HG02678 (cell line): Measurements from ENCODE around the gene CPOX.

Experiments used
- ATAC-seq: cut with Tn5 transposase; IDR thresholded peaks from one replicate; pipeline ENCODE4 v1.9.1; 2021; ENCODE audit warnings: mild to moderate bottlenecking, moderate library complexity; ENCODE audit not compliant: unreplicated experiment

The CPOX gene

DNA sequence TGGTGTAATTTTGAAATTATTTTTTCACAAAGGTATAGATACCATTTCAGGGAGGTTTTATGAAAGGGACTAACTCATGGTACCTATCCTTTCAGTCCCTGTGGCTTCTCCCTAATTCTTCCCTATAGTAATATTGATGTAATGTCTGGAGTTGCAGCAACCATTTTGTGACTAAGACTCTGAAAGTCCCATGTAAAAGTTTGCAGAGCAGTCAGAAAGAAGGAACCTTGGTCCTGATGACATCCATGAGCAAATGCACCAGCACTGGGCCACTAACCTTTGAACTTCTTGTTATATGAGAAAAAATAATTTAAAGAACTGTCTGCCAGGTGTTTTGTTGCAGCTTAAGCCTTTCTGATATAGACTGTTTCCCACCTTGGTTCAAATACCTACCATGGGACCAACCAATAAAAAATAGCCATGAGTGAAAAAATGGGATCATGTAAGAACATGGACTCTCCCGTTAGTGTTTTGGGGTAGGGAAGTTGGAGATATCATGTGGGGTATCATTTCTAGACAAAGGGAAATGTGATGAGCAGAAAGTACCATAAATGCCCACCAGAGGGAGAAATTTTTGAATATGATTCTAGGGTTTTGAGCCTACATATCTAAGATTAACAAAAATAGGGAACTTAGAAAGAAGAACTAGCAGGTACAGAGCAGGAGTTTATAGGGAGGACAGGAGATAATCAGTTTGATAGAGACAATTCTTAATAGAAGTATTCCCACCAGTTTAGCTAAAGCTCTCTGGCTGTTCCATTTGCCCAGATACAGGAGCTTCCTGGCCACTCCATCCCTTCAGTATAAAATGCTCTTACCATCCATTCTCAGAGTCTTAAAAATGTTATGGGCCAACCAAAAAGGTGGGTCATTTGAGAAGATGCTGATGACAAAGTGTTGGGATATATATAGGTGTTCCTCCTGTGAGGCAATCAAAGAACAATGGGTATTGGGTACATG, 3.4 kb upstream of the CPOX start:
- ATAC-seq: no peak

DNA sequence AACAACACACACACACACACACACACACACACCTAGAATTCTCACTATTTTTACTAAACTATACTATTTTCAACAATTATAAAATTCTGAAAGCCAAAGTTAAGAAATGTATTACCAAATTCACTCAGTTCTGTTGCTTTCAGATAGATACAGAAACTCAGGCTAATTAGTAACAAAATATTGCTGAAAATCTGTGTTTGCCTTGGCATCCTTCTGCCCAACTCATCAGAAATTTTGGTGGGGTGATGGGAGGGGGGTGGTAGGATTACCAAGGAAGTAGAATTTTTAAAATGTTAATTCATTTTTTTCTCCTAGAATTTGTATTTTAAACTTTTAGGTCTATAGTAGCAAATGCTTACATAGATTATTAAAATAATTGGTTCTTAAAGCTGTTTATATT, 2.7 kb upstream of the CPOX start:
- no peak for ATAC-seq

DNA sequence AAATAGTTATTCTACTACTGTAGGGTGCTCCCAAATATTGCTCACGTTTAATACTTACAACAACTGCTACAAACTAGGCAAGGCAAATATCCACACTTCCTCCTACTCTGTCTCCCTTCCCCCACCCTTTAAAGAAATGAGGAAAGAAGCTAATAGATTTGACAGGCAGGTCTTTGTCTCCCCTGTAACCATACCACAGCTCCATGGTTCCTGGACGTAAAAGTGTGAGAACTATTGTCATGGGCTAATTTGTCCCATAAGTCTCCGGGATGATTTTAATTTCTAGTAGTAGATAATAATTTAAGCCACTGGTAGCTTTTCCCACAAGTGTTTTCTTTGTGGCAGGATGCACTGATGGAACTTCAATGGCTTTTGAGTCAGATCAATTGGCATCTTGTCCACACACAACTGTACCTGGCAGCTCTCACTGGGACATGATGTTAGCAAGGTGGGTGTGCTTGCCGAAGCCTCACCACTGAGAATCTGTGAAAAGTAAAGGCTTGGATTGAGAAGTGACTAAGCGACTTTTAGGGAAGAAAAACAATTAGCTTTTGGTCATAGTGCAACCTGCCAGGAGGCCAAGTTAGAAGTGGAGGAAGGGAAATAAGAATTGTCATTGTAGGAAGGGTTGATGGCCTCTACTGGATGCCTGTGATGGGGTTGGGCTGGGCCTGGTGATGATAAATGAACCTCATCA, 1.4 kb upstream of the CPOX start:
- ATAC-seq: no peak

DNA sequence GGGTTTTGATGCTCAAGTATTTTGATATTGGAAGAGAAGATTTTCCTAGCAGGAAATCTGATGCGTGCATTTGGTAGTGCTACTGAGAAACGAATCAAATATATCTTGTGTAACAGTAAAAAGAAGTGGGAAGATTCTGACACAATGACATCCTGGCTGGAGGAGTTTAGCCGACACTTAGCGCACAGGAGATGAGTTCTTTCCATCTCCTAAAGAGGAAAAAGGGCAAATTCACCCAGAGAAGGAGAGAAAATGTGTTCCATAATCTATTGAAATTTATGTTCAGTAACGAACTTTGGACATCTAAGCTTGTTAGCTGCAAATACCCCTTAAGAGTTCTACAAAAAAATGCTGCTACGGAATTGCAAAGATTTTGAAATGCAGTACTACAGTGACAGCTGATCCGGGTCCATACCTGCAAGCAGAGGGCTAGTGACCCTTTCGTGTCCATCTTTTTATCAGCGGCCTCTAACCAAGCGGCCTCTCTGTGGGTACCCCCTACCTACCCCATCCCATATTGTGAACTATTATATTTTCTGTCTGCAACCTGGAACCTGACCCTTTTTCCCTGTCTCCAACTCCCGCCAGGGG, 971 bp downstream of the CPOX start:
- no peak for ATAC-seq

DNA sequence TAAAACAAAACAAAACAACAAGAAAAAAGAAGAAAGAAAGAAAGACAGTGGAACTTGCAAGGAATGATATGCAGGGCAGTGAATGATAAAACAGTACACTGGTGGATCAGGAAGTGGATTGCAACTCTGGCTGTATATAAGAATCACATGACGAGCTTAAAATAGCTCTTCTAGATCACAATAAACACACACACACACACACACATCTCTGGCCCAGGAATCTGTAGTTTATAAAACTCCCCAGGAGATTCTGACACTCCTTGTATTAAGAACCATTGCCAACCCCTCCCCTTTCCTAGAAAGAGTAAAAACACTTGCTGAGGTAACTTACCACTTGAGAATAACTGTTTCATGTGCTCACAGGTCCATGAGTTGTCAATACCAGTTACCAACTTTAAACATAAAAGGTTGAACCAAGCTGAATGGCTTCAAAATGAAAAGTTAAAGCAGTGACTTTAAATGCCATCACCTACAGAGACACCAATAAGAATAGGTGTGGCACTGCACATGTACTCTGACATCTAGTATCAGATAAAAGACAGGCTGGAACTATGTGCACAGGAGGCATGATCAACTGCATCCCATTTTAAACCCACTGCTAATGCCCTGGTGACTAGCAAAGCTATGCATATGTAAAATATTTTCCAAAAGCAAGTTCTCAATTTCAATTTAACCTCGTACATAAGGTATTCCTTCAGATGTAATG, 3.9 kb downstream of the CPOX start:
- ATAC-seq: no peak

DNA sequence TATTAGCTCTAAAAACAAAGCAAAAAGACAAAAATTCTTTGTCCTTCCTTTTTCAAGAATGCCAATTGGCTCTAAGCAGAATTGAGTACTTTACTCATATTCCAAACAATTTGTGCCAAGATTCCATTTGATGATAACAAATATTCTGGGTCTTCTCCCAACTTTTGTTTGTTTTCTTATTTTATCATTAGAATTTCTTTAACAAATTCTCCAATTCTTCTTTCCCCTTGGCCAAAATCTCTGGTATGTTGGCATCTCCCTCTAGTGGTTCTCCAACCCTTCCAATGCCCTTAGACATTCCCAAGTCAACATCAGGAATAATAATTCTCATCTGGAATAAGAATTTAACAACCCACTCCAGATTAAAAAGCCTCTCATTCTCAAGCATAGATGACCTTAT, 5.3 kb downstream of the CPOX start:
- no peak for ATAC-seq

DNA sequence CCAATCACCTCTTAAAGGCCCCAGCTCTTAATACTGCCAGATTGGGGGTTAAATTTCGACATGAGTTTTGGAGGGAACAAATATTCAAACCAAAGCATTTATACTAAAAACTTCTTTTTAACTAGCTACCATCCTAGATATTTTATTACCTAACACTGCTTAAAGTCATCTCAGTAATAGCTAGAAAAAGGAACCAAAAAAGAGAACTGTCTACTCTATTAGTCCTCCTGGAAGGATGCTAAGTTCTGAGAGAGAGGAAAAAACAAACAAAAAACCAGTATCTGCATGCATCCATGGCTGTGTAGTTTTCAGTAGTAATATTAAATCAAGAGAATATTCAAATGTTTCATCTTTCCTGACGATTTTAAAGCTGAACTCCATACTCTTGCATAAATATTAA, 5.8 kb downstream of the CPOX start:
- ATAC-seq: no peak

DNA sequence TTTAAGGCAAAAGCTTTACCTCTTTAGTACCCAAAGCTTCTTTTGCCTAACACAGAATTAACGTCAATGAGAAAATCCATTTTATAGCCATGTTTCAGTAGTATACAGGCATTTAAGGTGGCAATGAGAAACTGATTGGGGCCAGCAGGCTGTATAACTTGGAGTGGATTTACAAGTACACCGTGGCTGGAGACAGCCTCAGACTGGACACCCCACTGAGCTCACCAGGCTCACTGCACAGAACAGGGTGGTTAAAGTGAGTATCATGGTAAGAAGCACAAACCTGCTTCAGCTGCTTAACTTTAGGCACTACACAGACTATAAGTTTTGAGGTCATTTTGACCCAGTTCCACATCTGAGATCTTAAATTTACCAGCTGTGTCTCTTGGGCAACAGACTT, 8.9 kb downstream of the CPOX start:
- no peak for ATAC-seq

DNA sequence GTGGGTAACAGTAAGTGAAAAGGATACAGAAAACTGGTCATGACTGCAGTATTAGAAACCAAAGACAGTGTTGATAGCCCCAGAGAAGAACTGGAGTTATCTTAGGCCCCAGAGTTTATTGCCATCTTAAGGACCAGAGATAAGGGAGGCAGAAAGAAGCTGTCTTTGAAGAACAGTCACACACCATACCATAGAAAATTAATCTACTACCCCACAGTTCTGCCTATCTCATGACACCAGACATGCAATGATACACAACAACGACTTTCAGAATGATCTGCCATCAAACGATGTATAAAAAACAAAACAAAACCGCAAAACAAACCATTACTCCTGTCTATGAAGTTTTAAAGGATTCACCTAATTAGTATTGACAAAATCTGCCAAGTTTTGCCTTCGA, 9.6 kb downstream of the CPOX start:
- no peak for ATAC-seq

DNA sequence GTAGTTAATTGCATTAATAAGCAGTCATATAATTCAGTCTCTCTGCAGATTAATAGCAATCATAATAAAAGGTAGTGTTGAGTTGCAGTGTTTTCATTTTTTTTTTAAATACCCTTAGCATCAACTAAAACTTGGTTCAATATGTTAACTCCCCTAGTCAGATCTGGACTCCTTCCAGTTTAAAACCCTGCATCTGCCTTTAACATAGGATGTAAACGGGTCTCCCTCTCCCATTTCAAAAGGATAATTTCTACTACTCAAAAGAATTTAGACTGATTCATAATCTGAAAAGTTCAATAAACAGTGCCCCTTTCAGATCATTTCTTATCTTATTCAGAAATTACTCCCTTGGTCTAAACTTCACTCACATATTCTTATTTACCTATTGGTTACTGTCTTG, 11.4 kb downstream of the CPOX start:
- no peak for ATAC-seq

DNA sequence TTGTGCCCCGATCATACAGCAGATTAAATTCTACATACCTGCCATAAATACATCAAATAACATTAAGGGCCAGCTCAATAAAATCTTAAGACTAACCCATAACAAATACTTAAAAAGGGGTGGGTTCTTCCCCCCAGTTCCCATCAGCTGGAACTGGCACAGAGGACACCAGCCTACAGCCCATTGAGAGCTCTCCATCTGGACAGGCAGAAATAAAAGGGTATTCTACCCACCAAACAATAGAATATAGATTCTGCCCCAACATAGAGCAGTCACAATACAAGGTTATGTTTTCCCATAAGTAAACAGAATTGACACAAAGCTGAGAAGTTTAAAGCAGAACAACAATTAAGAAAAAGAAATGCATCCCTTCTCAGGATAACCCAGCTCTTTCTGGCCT, 11.9 kb downstream of the CPOX start:
- ATAC-seq: no peak

DNA sequence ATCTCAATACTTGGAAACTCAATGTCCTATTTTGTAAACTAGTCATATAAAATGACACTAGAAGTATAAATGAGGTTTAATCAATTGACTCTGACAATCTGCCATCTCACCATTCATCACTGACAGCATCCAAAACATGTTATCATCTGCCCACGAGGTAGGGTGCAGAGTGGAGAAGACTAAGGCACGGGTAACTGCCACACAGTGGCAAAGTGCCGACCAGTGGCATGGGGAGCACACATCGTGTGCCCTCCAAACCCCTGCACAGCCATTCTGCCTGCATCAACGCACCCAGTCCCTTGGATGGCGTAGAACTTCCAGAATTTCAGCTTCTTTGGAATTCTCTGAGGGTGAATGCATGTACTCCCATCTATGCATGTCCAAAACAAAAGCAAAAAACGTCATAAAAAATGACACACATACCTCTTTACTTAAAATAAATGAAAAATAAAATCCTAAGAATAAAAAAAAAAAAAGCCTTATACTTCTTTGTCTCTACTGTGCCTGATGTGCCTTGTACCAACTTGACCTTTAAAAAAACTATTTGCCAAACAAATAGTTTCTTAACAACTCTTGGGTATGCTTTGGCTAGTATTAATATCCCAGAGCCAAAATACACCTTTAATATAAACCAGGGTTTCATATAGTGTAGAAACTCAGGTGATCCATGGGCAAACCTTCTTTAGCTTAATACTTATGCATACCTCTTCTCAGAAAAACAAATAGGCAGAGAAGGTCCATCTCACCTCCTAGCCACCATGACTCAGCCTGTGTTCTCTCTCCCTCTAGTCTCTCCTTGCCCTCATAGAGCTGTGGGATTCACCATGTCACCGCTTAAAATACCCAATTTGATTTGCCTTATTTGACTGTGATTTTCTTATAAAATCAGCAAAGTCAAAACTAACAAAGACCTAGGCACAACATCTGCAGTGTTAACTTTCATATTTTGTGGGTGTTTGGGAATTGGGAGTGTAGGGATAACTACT, 12.7 kb downstream of the CPOX start:
- ATAC-seq: no peak

DNA sequence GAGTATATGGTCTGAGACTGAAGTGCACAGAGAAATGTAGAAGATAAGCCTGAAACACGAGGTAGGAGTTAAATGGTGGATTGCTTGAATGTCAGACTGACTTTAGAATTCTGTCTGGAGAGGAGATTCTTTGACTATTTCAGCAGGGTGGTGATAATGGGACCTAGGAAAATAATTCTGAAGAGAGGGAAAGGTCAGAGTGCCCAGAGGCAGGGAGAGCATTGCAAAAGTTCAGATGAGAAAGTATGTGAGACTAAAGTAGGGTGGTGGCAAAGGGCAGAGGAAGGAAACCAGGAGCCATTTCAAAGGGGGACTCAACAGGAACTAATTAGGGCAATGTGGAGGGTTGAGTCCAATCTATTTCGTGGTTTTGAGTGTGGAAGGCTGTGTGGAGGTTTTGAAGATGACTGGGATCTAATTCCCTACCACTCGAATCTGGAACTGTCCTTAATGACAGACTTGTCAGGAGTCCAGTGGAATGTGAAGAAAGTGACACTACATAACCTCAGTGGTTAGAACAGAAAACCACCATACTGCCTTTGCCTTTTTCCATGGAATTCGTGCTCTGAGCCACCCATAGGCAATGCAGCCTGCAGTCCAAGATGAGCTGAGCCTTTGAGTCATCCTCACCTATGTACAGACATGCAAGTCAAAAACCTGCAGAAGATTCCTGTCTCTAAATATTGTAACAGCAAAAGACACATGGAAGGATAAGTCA, 16.1 kb downstream of the CPOX start:
- ATAC-seq: no peak

DNA sequence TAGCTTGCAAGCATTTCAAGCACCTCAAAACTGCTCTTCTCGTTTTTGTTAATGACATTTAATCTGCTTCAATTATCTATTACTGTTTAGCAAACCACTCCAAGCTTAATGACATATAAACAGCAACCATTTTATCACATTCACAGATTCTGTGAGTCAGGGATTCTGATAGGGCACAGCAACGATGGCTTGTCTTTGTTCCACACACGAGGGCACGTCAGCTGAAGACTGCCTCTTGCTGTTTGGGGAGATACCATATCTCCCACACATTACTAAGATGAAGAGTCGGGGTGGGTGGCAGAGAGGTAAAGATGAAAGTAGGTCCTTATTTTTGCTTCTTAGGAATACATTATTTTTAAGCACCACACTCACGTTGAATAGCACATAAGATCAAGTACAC, 19.3 kb downstream of the CPOX start:
- ATAC-seq: no peak

DNA sequence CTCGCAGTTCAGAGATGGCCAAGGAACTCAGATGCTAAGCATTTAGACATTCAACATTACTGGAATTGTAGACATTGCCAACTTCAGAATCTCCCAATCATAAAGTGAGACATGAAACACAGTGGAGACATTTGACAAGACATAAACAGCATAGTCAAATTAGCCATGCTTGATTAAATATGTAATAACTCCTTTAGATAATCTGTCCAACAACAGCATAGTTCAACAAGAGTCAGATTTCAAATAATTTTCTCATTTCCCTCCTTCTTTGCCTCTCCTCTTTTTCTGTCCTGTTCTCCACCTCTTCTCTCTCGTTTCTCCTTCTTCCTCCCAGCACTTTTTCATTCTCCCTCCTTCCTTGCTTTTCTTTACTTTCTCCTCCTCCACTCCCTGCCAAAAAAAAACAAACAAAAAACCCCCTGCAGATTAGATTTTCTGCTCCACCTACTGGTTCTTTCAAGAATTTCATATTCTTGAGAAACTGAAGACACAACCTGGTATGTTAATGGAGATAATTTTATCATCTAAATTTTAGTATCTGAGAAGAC, 20.2 kb downstream of the CPOX start:
- ATAC-seq: peak; percentile 65

DNA sequence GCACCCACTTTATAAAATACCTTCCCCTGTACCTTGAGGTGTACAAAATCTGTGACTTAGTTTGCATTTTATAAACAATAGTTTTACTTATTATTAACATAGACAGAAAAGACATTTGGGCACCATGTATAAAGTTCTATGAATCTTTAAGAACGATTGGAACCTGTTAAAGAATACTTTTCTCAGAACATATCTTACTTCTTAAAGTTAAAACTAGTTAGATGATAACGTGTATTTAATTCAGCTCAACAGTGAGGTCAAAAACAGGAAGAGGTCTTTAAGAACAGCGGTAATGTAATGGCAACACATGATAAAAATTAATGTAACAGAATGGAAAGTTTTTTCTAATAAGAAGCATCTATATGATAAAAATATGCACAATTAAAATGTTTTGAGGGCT, 25.0 kb downstream of the CPOX start:
- ATAC-seq: no peak

DNA sequence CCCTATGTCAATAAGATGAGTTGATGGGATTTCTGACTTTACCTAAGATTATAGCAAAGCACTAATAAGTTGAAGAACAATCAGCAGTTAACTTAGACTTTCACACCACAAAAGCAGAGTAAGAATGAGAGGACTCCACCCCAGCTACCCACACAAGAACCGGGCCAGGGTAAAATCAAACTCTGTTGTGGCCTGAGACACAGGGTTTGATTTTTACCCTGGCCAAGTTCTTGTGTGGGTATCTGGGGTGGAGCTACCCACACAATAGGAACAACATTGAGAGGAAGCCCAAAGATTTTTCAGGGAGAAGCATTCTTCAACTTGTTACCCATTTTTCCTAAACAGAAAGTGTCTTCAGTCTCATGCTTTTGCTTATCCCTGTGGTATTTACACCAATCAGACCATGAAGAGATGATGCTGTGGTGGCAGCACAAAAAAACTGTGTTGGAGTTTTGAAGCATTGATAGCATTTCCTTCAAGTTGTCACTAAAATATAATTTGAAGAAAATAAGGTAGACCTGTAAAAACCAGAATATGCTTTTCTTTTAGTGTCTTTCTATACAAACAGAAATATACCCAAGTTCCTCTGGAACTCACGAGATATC, 25.6 kb downstream of the CPOX start:
- peak; percentile 37 for ATAC-seq

DNA sequence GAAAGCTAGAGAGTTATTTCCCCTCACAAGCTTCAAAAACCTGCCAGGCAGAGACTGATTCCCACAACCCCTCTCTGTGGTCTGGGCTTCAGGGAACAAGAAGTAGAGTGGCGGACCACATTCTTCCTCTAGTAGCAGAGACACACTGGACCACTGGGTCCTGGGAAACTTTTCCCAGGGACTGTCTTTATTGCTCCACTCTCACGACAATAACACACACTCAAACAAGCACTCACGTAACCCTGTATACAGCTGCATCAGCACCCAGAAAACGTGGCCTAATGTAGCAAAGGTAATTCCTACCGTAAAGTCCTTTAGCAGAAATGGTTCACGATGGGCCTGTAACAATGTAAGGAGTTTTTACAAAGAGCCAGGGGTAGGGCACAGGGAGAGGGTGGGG, 27.6 kb downstream of the CPOX start:
- ATAC-seq: no peak

DNA sequence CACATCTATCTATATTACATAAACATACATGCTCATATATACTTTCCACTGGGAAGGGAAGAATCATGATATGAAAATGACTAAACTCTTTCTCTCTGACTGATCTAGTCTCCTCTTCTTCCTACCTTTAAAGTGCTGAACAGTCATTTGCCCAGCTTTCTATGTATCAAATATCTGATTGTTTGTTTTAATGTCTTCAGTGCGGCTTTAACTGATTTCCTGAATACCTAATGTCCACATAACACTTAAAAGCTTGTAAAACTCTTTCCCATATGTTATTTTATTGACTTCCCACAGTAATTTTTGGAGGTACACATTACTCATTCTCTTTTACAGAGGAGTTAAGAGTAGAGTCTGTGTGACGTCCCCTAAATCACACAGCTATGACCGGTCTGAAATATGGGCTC, 28.2 kb downstream of the CPOX start:
- ATAC-seq: no peak
